Esophagus muscularis mucosa (tissue), 4 donors: ENCODE data around the gene NCEH1. TPM values are rescaled to one million over a fixed set of nuclear protein-coding genes. Genes with fewer than 3 reads are reported as not detected.

Source experiments
- DNase-seq: peaks from one replicate; pipeline ENCODE4 v3.0.0-alpha.2; 2017; ENCODE audit errors: extremely low spot score
- H3K27ac ChIP-seq, 4 donors: fragments of 200-600 bp; sonication (generic); replicated peaks in 1 of 4; 1 replicate in 3 of 4; 2 replicates in 1 of 4; pipeline ENCODE4 v1.5.1; 2016 to 2019; ENCODE audit warnings: mild to moderate bottlenecking in 1 of 4
- H3K27me3 ChIP-seq, 4 donors: fragments of 200-600 bp; sonication (generic); one replicate each; pipeline versions ENCODE4 v1.5.1 to v1.6.0; 2016 to 2019
- H3K36me3 ChIP-seq, 4 donors: fragments of 200-600 bp; sonication (generic); one replicate each; pipeline ENCODE4 v1.5.1; 2016 to 2019
- H3K4me1 ChIP-seq, 4 donors: fragments of 200-600 bp; sonication (generic); one replicate each; pipeline ENCODE4 v1.5.1; 2016 to 2019
- H3K4me3 ChIP-seq, 4 donors: fragments of 200-600 bp; sonication (generic); 1 replicate in 2 of 4; 2 replicates in 2 of 4; pipeline ENCODE4 v1.5.1; 2016 to 2019; ENCODE audit warnings: mild to moderate bottlenecking in 4 of 4, moderate library complexity in 1 of 4
- H3K9me3 ChIP-seq, 4 donors: fragments of 200-600 bp; sonication (generic); 1 replicate in 3 of 4; 2 replicates in 1 of 4; pipeline ENCODE4 v1.5.1; 2016 to 2019
- EP300 ChIP-seq: sonication (generic); formaldehyde crosslinking; IDR thresholded peaks from one replicate; pipeline ENCODE4 v1.6.1; 2017; ENCODE audit warnings: antibody characterized with exemption
- POLR2A ChIP-seq: fragments of 450-650 bp; IDR thresholded peaks from one replicate; pipeline ENCODE4 v1.6.1; 2017; ENCODE audit warnings: antibody characterized with exemption, moderate library complexity, mild to moderate bottlenecking, low read depth
- POLR2AphosphoS5 ChIP-seq, 2 donors: sonication (generic); formaldehyde crosslinking; IDR thresholded peaks; one replicate each; pipeline ENCODE4 v1.6.1; 2017; ENCODE audit warnings: antibody characterized with exemption in 2 of 2
- WGBS: methylation state at CpG from one replicate; pipeline ENCODE4 v1.1.5; 2018; 5-methylcytosine and 5-hydroxymethylcytosine counted together
- intact Hi-C: fragments of 100-400 bp; cut with DNase I; formaldehyde crosslinking; loops from one replicate; pipeline ENCODE4 v1.15.1; 2023
- total RNA-seq, 4 donors: library from RNA; depleted of rRNA; stranded (reverse); fragments of >200 nt; gene quantifications; one replicate each; pipeline versions ENCODE4 v1.1.0 to v1.2.1, GENCODE V29; 2016
- TF ChIP-seq, protein P1 (sequence below), 3 experiments: fragments of 200-600 bp in 2 of 3; fragments of 450-650 bp in 1 of 3; sonication (generic) in 2 of 3; IDR thresholded peaks; one replicate each; pipeline ENCODE4 v1.5.1; 2017 to 2019; ENCODE audit warnings: antibody characterized with exemption in 3 of 3, mild to moderate bottlenecking in 2 of 3, moderate library complexity in 1 of 3

Gene NCEH1
- total RNA-seq, 4 donors from 2014 or later: 3.0 to 11.6 (median 3.7) TPM

DNA sequence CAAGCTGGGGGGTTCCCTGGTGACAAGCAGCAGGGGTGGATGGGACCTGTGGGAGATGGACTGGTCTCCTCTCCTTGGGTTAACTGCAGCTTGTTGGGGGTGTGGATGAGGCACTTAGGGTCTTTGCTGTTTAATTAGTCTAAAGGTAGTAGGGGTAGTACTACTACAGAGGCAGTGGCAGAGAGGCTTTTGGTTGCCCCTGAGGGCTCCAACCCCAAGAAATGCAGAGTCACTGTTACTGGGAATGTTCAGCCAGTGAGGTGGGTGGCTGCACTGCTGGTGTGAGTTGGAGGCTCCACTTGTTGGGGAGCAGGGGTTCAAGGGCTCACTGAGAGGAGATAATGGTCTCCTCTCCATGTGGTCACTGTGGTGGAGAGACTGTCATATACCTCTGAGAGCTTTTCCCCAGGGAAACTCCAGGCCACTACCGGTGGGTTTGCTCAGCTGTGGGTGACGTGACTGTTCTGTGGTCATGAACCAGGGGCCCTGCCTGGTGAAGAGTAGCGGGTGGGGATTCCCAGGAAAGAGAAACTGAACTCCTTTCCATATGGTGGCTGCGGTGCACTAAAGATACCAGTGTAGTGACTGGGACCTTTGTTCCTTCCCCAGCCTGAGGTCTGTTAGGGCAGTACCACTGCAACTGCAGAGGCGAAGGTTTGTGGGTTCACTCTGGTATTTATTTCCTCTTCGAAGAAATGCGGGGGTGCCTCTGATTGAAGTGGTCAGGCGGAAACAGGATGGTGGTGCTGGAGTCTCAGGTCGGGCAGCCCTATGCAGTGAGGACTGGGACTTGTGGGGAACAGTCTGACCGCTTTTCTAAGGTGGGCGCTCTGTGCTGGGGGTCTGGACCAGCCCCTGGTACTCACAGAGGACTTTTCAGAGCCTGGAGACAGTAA is 118.7 kb downstream of the NCEH1 start:
- H3K4me1 ChIP-seq: peaks cover 16 to 24% (median 20%) of the 10 kb centered on the region in 4 donors
- WGBS: 87% methylated on average over 11 of the region's 11 CpGs
- H3K4me3 ChIP-seq: no peak overlapping the region
- no peak for DNase-seq
- no peak overlapping the region for H3K27ac ChIP-seq
- no peak for TF ChIP-seq EP300
- TF ChIP-seq POLR2A: no peak
- no peak for TF ChIP-seq POLR2AphosphoS5 (IDR thresholded peaks at IDR 0.05)
- TF ChIP-seq, protein P1, sequence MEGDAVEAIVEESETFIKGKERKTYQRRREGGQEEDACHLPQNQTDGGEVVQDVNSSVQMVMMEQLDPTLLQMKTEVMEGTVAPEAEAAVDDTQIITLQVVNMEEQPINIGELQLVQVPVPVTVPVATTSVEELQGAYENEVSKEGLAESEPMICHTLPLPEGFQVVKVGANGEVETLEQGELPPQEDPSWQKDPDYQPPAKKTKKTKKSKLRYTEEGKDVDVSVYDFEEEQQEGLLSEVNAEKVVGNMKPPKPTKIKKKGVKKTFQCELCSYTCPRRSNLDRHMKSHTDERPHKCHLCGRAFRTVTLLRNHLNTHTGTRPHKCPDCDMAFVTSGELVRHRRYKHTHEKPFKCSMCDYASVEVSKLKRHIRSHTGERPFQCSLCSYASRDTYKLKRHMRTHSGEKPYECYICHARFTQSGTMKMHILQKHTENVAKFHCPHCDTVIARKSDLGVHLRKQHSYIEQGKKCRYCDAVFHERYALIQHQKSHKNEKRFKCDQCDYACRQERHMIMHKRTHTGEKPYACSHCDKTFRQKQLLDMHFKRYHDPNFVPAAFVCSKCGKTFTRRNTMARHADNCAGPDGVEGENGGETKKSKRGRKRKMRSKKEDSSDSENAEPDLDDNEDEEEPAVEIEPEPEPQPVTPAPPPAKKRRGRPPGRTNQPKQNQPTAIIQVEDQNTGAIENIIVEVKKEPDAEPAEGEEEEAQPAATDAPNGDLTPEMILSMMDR (IDR thresholded peaks at IDR 0.05): no peak
- H3K27me3 ChIP-seq: no peaks in the 10 kb centered on the region
- no peaks in the 10 kb centered on the region for H3K9me3 ChIP-seq
- intact Hi-C loops: no loop called here
- no peaks in the 10 kb centered on the region for H3K36me3 ChIP-seq

DNA sequence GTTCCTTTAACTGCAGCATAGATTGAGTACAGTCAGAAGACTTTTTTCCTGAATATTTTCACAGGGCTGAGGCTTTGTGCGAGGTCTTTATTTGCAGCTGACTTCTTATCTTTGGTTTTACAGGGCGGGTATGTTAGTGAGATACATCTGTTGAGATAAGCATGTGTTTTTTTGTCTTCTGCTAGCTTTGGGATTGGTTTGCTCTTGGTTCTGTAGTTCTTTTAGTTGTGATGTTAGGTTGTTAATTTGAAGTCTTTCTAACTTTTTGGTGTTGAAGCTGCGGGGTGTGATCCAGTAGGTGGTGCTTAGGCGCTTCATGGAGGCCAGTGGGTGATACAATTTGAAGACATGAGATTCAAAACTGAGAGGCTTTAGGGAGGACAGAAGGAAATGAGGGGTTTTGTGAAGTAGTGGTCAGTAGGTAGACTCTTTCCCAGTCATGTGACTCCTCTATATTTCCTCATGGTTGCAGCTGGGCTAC is 119.7 kb downstream of the NCEH1 start:
- no peak for TF ChIP-seq POLR2A
- TF ChIP-seq, protein P1 (IDR thresholded peaks at IDR 0.05): no peak
- TF ChIP-seq EP300: no peak
- TF ChIP-seq POLR2AphosphoS5 (IDR thresholded peaks at IDR 0.05): no peak
- WGBS: 85% methylated on average over 4 of the region's 4 CpGs
- H3K27ac ChIP-seq: no peak overlapping the region
- no peaks in the 10 kb centered on the region for H3K9me3 ChIP-seq
- H3K27me3 ChIP-seq: no peaks in the 10 kb centered on the region
- intact Hi-C loops: no loop called here
- peaks cover 18 to 33% (median 25%) of the 10 kb centered on the region in 4 donors for H3K4me1 ChIP-seq
- no peaks in the 10 kb centered on the region for H3K36me3 ChIP-seq
- no peak overlapping the region for H3K4me3 ChIP-seq
- no peak for DNase-seq

DNA sequence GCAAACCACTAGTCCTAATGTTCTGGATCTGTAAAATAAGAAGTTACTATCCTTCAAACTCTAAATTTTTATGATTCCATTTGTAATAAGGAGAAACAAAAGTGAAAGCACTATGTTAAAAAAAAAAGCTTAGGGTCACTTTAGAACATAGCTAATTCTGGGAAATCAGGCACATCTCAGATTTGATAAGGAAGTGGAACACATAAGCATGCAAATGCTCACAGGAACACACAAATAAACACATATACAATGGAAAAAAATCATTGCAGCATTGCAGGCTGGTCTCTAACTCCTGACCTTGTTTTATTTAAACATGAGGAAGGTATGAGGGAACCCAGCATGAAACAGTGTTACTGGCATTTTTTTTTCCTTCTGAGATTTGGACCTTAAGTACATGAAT is 124.4 kb downstream of the NCEH1 start:
- intact Hi-C loops: no loop called here
- no peaks in the 10 kb centered on the region for H3K36me3 ChIP-seq
- H3K27ac ChIP-seq: peak overlapping the region; percentile 12 to 28 (median 18)
- no peaks in the 10 kb centered on the region for H3K27me3 ChIP-seq
- no peak for DNase-seq
- H3K9me3 ChIP-seq: no peaks in the 10 kb centered on the region
- H3K4me1 ChIP-seq: peaks cover 7 to 14% (median 12%) of the 10 kb centered on the region in 4 donors
- no peak overlapping the region for H3K4me3 ChIP-seq
- TF ChIP-seq EP300 (no peak), POLR2AphosphoS5 (IDR thresholded peaks at IDR 0.05) (no peak), POLR2A (no peak)
- TF ChIP-seq, protein P1 (IDR thresholded peaks at IDR 0.05): no peak

DNA sequence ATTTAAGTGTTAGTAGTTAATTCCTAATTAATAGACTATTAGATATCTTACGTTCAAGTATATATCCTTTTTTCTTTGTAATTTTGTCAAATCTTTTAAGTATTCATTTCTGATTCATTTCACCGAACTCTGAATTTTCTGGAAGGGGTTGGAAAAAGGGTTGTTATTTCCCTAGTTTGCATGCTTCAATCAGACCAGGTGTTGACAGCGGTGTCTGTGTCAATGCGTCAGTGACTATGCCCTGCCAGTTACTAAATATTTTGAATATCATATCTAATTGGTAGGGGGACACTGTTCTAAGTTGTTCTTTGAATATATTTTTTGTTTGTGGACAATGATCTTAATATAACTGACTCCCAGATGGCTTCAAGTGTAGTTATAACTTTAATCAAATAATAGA is 124.9 kb downstream of the NCEH1 start:
- H3K4me1 ChIP-seq: peaks cover 7 to 17% (median 13%) of the 10 kb centered on the region in 4 donors
- peak overlapping the region; percentile 12 to 28 (median 18) for H3K27ac ChIP-seq
- no peak for DNase-seq
- no peaks in the 10 kb centered on the region for H3K36me3 ChIP-seq
- WGBS: 91% methylated on average over 4 of the region's 4 CpGs
- no peak overlapping the region for H3K4me3 ChIP-seq
- no peak for TF ChIP-seq EP300
- no peak for TF ChIP-seq POLR2AphosphoS5 (IDR thresholded peaks at IDR 0.05)
- TF ChIP-seq, protein P1 (IDR thresholded peaks at IDR 0.05): no peak
- TF ChIP-seq POLR2A: no peak
- intact Hi-C loops: no loop called here
- no peaks in the 10 kb centered on the region for H3K9me3 ChIP-seq
- no peaks in the 10 kb centered on the region for H3K27me3 ChIP-seq
